ENCODE measurements around the gene SLC38A3.

SLC38A3 gene

GRCh38 chr3:50230794-50231125, 25.7 kb downstream of the SLC38A3 start:
- no peak for TF ChIP-seq CTCF (IDR thresholded peaks at IDR 0.05; ENCODE audit: low read length, missing control alignments)
- peak; percentile 30 for DNase-seq (ENCODE audit: low read depth)
- no peak overlapping the region for H3K4me3 ChIP-seq (replicated peaks; ENCODE audit: low read depth, low read length)

- DNase-seq (ENCODE audit: low read depth) = no peak
- no peak overlapping the region for H3K4me3 ChIP-seq (replicated peaks; ENCODE audit: low read depth, low read length)
- TF ChIP-seq CTCF (IDR thresholded peaks at IDR 0.05; ENCODE audit: low read length, missing control alignments) = no peak
These were observed 26.5 kb downstream of the SLC38A3 start for GRCh38 chr3:50231581-50231980.

GRCh38 chr3:50232303-50232702, 27.2 kb downstream of the SLC38A3 start:
- TF ChIP-seq CTCF (IDR thresholded peaks at IDR 0.05; ENCODE audit: low read length, missing control alignments) = no peak
- H3K4me3 ChIP-seq (replicated peaks; ENCODE audit: low read depth, low read length) = no peak overlapping the region
- no peak for DNase-seq (ENCODE audit: low read depth)

GRCh38 chr3:50233176-50233575, 28.1 kb downstream of the SLC38A3 start:
- no peak for DNase-seq (ENCODE audit: low read depth)
- no peak overlapping the region for H3K4me3 ChIP-seq (replicated peaks; ENCODE audit: low read depth, low read length)
- TF ChIP-seq CTCF (IDR thresholded peaks at IDR 0.05; ENCODE audit: low read length, missing control alignments) = no peak

GRCh38 chr3:50235716-50236483, 30.8 kb downstream of the SLC38A3 start, which contains the start of gene GNAI2:
GNAI2 (plus strand) TSS chr3:50236204; CDS start chr3:50236336, 132 bp downstream.
- DNase-seq (ENCODE audit: low read depth) = peak; percentile 97
- H3K4me3 ChIP-seq (replicated peaks; ENCODE audit: low read depth, low read length) = peak within 1 kb of the TSS; percentile 94
- TF ChIP-seq CTCF (IDR thresholded peaks at IDR 0.05; ENCODE audit: low read length, missing control alignments) = no peak

GRCh38 chr3:50236484-50237132, 31.5 kb downstream of the SLC38A3 start:
- no peak for TF ChIP-seq CTCF (IDR thresholded peaks at IDR 0.05; ENCODE audit: low read length, missing control alignments)
- DNase-seq (ENCODE audit: low read depth) = no peak
- H3K4me3 ChIP-seq (replicated peaks; ENCODE audit: low read depth, low read length) = peak overlapping the region; percentile 94
